ENCODE measurements around the gene IL2RA. TPM values are rescaled to one million over a fixed set of nuclear protein-coding genes. Genes with fewer than 3 reads are reported as not detected.

The IL2RA gene
- total RNA-seq, 6 donors from 2014 or later = 0.91 to 8.4 (median 4.0) TPM; not detected in 1

- WGBS, 2 donors = 34 to 45% methylated on average over 8 of the region's 8 CpGs
- H3K9me3 ChIP-seq = no peaks in the 10 kb centered on the region
- no peak overlapping the region for H3K4me3 ChIP-seq
- peak overlapping the region; percentile 67 to 96 (median 76) for H3K27ac ChIP-seq
- ATAC-seq (ENCODE audit: low FRiP score in 2 of 2) = peak; percentile 56 to 63
- DNase-seq = peak in 1 of 2 donors; percentile 51
- H3K4me1 ChIP-seq = peaks cover 32 to 62% (median 38%) of the 10 kb centered on the region in 4 donors
- peaks cover 0 to 8% (median 0%) of the 10 kb centered on the region in 4 donors for H3K36me3 ChIP-seq
- TF ChIP-seq CTCF (IDR thresholded peaks at IDR 0.05) (no peak), POLR2A (IDR thresholded peaks at IDR 0.05) (no peak), EP300 (IDR thresholded peaks at IDR 0.05) (peak in 2 of 4 donors; percentile 4 to 49), POLR2AphosphoS5 (IDR thresholded peaks at IDR 0.05) (peak; percentile 54 to 55)
- no peaks in the 10 kb centered on the region for H3K27me3 ChIP-seq
These were observed 90.8 kb downstream of the IL2RA start for GRCh38 chr10:5971315-5971832.

- ATAC-seq (ENCODE audit: low FRiP score in 2 of 2) = no peak
- no peak for DNase-seq
- Histone ChIP-seq H3K27ac (peak overlapping the region; percentile 67 to 96 (median 76)), H3K4me3 (no peak overlapping the region), H3K4me1 (peaks cover 24 to 54% (median 33%) of the 10 kb centered on the region in 4 donors), H3K9me3 (no peaks in the 10 kb centered on the region), H3K36me3 (peaks cover 0 to 14% (median 3%) of the 10 kb centered on the region in 4 donors), H3K27me3 (no peaks in the 10 kb centered on the region)
- WGBS, 2 donors = 84 to 87% methylated on average over 3 of the region's 3 CpGs
- TF ChIP-seq POLR2AphosphoS5 (IDR thresholded peaks at IDR 0.05) (no peak), CTCF (IDR thresholded peaks at IDR 0.05) (no peak), EP300 (IDR thresholded peaks at IDR 0.05) (no peak), POLR2A (IDR thresholded peaks at IDR 0.05) (no peak)
These were observed 91.6 kb downstream of the IL2RA start for GRCh38 chr10:5970527-5970926.

GRCh38 chr10:5970066-5970465 lies 92.1 kb downstream of the IL2RA start:
- TF ChIP-seq CTCF (IDR thresholded peaks at IDR 0.05) = no peak
- no peak for TF ChIP-seq POLR2A (IDR thresholded peaks at IDR 0.05)
- no peak for ATAC-seq (ENCODE audit: low FRiP score in 2 of 2)
- no peaks in the 10 kb centered on the region for H3K27me3 ChIP-seq
- DNase-seq = no peak
- 81 to 85% methylated on average over 2 of the region's 2 CpGs for WGBS, 2 donors
- H3K4me1 ChIP-seq = peaks cover 19 to 49% (median 29%) of the 10 kb centered on the region in 4 donors
- H3K27ac ChIP-seq = peak overlapping the region; percentile 0 to 96 (median 43)
- H3K4me3 ChIP-seq = no peak overlapping the region
- H3K9me3 ChIP-seq = no peaks in the 10 kb centered on the region
- H3K36me3 ChIP-seq = peaks cover 0 to 19% (median 6%) of the 10 kb centered on the region in 4 donors

- WGBS, 2 donors = 92 to 93% methylated on average over 9 of the region's 9 CpGs
- ATAC-seq (ENCODE audit: low FRiP score in 2 of 2) (no peak), DNase-seq (no peak)
- TF ChIP-seq POLR2A (IDR thresholded peaks at IDR 0.05) = no peak
- TF ChIP-seq POLR2AphosphoS5 (IDR thresholded peaks at IDR 0.05) = no peak
- TF ChIP-seq EP300 (IDR thresholded peaks at IDR 0.05) = no peak
- no peak for TF ChIP-seq CTCF (IDR thresholded peaks at IDR 0.05)
- no peaks in the 10 kb centered on the region for H3K27me3 ChIP-seq
- H3K27ac ChIP-seq = no peak overlapping the region
- H3K9me3 ChIP-seq = no peaks in the 10 kb centered on the region
- H3K4me1 ChIP-seq = peaks cover 18 to 39% (median 28%) of the 10 kb centered on the region in 4 donors
- peaks cover 0 to 28% (median 11%) of the 10 kb centered on the region in 4 donors for H3K36me3 ChIP-seq
- no peak overlapping the region for H3K4me3 ChIP-seq
These were observed 93.3 kb downstream of the IL2RA start for GRCh38 chr10:5968681-5969453.

Measured in upper lobe of left lung (tissue), 6 donors.